Naive thymus-derived CD4-positive, alpha-beta T cell (primary cell): ENCODE measurements around the gene TCP11X1. TPM values are rescaled to one million over a fixed set of nuclear protein-coding genes. Genes with fewer than 3 reads are reported as not detected.
"Not testable (repeated sequence)": the region's sequence is repeated elsewhere in the genome, so short reads cannot be mapped to it uniquely, and the experiment has no call there.

Experiments
- ATAC-seq: fragments of 150-1000 bp; cut with Tn5 transposase; 2 replicates; pipeline ENCODE4 v1.10.0; 2021; ENCODE audit warnings: mild to moderate bottlenecking, moderate library complexity
- CTCF ChIA-PET: fragments of 350-600 bp; sonication (Branson Sonifier 250); formaldehyde crosslinking; loops from one replicate; lab custom pipeline; 2021; ENCODE audit warnings: antibody characterized with exemption; lab: Charles Lee
- POLR2A ChIA-PET: fragments of 350-600 bp; sonication (Branson Sonifier 250); formaldehyde crosslinking; loops from one replicate; lab custom pipeline; 2021; ENCODE audit warnings: antibody characterized with exemption, inconsistent platforms; lab: Charles Lee
- DNase-seq, 9 donors: peaks; one replicate each; pipeline versions ENCODE4 v3.0.0 to v3.0.0-alpha.2; 2020 to 2022; ENCODE audit warnings: mixed read lengths in 1 of 9
- H3K27ac ChIP-seq: one replicate; pipeline ENCODE4 v1.7.0; 2013; ENCODE audit warnings: mild to moderate bottlenecking, low read depth, low read length, moderate library complexity
- H3K27me3 ChIP-seq, 2 donors: one replicate each; pipeline ENCODE4 v1.7.0; 2013; ENCODE audit warnings: low read length in 2 of 2, mild to moderate bottlenecking in 2 of 2, moderate library complexity in 2 of 2; ENCODE audit not compliant: control insufficient read depth in 2 of 2, insufficient read depth in 2 of 2
- H3K36me3 ChIP-seq, 3 experiments: 1 replicate in 2 of 3; 2 replicates in 1 of 3; pipeline ENCODE4 v1.7.0; 2013; ENCODE audit warnings: low read length in 3 of 3, mild to moderate bottlenecking in 3 of 3, moderate library complexity in 1 of 3; ENCODE audit not compliant: insufficient read depth in 3 of 3, control insufficient read depth in 2 of 3
- H3K4me1 ChIP-seq, 2 donors: one replicate each; pipeline ENCODE4 v1.7.0; 2013; ENCODE audit warnings: low read length in 2 of 2, mild to moderate bottlenecking in 2 of 2, moderate library complexity in 1 of 2; ENCODE audit not compliant: control insufficient read depth in 2 of 2, insufficient read depth in 2 of 2
- H3K4me3 ChIP-seq: 2 replicates; pipeline ENCODE4 v1.7.0; 2013; ENCODE audit warnings: mild to moderate bottlenecking, low read length
- H3K9me3 ChIP-seq, 3 experiments: 1 replicate in 2 of 3; 2 replicates in 1 of 3; pipeline ENCODE4 v1.7.0; 2013; ENCODE audit warnings: low read length in 3 of 3; ENCODE audit not compliant: control insufficient read depth in 2 of 3
- H3K27ac Mint-ChIP-seq, 9 donors: one replicate each; pipeline ENCODE4 v1.8.0; 2020 to 2022; ENCODE audit warnings: mixed read lengths in 9 of 9, mild to moderate bottlenecking in 8 of 9, moderate library complexity in 5 of 9, inconsistent platforms in 2 of 9
- H3K27me3 Mint-ChIP-seq, 5 donors: one replicate each; pipeline ENCODE4 v1.8.0; 2021 to 2022; ENCODE audit warnings: mixed read lengths in 5 of 5, mild to moderate bottlenecking in 1 of 5
- H3K36me3 Mint-ChIP-seq, 5 donors: one replicate each; pipeline ENCODE4 v1.8.0; 2020 to 2022; ENCODE audit warnings: mixed read lengths in 5 of 5, mild to moderate bottlenecking in 3 of 5, inconsistent platforms in 1 of 5
- H3K4me1 Mint-ChIP-seq, 7 donors: one replicate each; pipeline ENCODE4 v1.8.0; 2020 to 2022; ENCODE audit warnings: mixed read lengths in 7 of 7, mild to moderate bottlenecking in 3 of 7, inconsistent platforms in 1 of 7
- H3K4me3 Mint-ChIP-seq, 10 donors: one replicate each; pipeline ENCODE4 v1.8.0; 2020 to 2022; ENCODE audit warnings: mild to moderate bottlenecking in 10 of 10, mixed read lengths in 10 of 10, moderate library complexity in 6 of 10, inconsistent platforms in 2 of 10
- H3K9me3 Mint-ChIP-seq, 11 donors: one replicate each; pipeline ENCODE4 v1.8.0; 2020 to 2022; ENCODE audit warnings: mixed read lengths in 11 of 11, mild to moderate bottlenecking in 4 of 11, inconsistent platforms in 1 of 11, moderate library complexity in 1 of 11
- intact Hi-C, 2 donors: fragments of 100-400 bp; cut with micrococcal nuclease; formaldehyde crosslinking; loops; one replicate each; pipeline ENCODE4 v1.15.1; 2023
- polyA plus RNA-seq, 2 donors: library from polyadenylated mRNA; unstranded; fragments of 300-500 nt; fragmentation: Illumina TruSeq; gene quantifications; one replicate each; pipeline ENCODE4 v1.2.3, GENCODE V29; 2021
- total RNA-seq, 6 experiments: library from RNA in 5 of 6; stranded (reverse) in 5 of 6; gene quantifications; 1 replicate in 5 of 6; 2 replicates in 1 of 6; pipeline ENCODE4 v1.2.3 and lab custom pipeline; 2021 to 2026

The TCP11X1 gene
- total RNA-seq (not detected), polyA plus RNA-seq (not detected), total RNA-seq (lab: John Stamatoyannopoulos, UW) (not detected)

DNA sequence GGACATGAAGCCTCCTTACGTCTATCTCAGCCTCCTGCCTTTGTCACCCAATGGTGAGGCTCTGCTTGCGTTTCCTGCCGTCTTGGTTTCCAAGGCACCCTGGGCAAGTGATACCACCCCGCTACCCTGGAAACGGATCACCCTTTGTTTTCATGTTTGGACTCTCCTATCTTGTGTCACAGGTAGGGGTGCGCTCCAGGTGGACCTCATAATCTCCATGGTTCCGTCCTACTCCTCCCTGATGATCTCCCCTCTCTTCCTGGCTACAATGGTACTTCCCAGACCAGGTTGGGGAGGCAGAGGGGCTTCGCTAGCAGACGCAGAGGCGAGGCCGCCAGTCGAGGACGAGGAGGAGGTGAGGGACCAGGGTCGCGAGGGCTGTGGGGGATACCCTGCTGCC, at the start of gene TCP11X1:
Gene TCP11X1, plus strand, starts transcription at position 316 of the 400 bp plus-strand sequence.
- H3K4me1 ChIP-seq, intact Hi-C loops, H3K27me3 Mint-ChIP-seq, H3K27ac Mint-ChIP-seq, H3K36me3 ChIP-seq, H3K4me1 Mint-ChIP-seq, H3K9me3 ChIP-seq, H3K9me3 Mint-ChIP-seq, H3K4me3 Mint-ChIP-seq, H3K36me3 Mint-ChIP-seq, CTCF ChIA-PET, H3K4me3 ChIP-seq, ATAC-seq, POLR2A ChIA-PET, H3K27ac ChIP-seq, DNase-seq, H3K27me3 ChIP-seq: not testable (repeated sequence)

DNA sequence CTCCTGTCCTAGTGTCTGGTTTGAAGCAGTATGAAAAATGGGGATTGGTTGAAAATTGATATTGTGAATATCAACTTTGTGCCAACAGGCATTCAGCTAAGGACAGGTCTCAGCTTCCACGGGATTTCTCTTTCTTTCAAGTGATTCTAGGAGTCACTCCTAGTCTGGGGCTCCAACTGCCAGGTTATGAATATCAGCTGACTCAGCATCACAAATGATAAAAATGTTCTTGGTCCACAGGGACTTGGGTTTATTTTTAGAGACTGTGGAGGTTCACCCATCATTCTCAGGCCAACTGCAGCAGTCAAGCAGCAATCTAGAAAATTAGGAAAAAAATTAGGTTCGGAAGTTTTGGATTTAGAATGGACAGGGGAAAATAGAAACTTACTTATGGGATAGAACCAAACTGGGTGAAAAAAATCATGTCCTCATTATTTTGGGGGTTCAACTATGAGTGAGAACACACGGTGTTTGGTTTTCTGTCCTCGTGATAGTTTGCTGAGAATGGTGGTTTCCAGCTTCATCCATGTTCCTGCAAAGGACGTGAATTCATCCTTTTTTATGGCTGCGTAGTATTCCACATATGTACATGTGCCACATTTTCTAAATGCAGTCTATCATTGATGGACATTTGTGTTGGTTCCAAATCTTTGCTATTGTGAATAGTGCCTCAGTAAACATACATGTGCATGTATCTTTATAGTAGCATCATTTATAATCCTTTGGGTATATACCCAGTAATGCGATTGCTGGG, 29.0 kb upstream of the TCP11X1 start:
- ChIA-PET CTCF (no interaction called here), POLR2A (no interaction called here)
- Mint-ChIP-seq H3K4me3 (no peak overlapping the region), H3K27ac (no peak overlapping the region), H3K9me3 (peaks cover 0 to 14% (median 9%) of the 10 kb centered on the region in 11 donors), H3K27me3 (peaks cover 0 to 5% (median 3%) of the 10 kb centered on the region in 5 donors), H3K36me3 (peaks cover 0 to 3% (median 0%) of the 10 kb centered on the region in 5 donors), H3K4me1 (no peaks in the 10 kb centered on the region)
- Histone ChIP-seq H3K4me3 (no peak overlapping the region), H3K27ac (no peak overlapping the region), H3K9me3 (no peaks in the 10 kb centered on the region), H3K27me3 (no peaks in the 10 kb centered on the region), H3K4me1 (no peaks in the 10 kb centered on the region), H3K36me3 (no peaks in the 10 kb centered on the region)
- ATAC-seq (no peak), DNase-seq (no peak)
- intact Hi-C loops = no loop called here

DNA sequence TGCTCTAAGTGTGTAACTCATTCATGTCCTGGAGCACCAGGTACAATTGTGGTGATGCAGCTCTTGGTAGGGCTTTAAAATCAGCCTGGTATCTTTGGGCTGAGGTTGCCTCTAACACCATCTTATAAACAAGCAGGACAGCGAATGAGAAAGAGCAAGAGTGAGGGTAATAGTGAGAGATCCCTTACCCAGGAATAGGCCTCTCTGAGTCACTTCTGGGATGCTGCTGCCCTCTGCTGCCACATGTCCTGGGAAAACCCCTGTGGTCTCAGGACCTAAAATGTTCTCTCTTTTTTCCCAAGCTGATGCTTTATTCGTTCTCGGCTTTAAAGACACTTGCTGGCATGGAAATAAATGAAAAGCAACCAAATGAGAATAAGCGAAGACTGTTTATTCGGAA, 7.2 kb upstream of the TCP11X1 start:
- H3K9me3 ChIP-seq, POLR2A ChIA-PET, H3K9me3 Mint-ChIP-seq, DNase-seq, H3K36me3 ChIP-seq, H3K4me3 ChIP-seq, H3K36me3 Mint-ChIP-seq, H3K27me3 ChIP-seq, ATAC-seq, CTCF ChIA-PET, H3K4me1 Mint-ChIP-seq, H3K27ac Mint-ChIP-seq, H3K4me1 ChIP-seq, H3K27me3 Mint-ChIP-seq, intact Hi-C loops, H3K27ac ChIP-seq, H3K4me3 Mint-ChIP-seq: not testable (repeated sequence)

DNA sequence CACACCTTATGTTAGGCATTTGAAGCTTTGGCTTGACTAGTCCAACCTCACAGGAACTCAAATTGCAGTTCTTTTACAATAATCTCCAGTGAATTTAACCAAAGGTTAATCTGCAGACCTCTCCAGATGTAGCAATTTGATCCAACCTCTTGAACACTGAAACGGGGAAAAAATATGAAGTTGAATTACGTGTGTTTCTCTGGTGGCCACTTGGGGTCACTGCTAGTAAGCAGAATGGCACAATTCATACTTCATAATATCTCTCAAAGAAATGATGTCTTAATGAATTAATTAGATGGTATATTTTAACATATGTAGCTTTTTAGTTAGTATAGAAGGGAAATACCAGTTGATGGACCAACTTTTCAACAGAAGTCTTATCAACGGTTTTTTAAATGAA, 1.4 kb downstream of the TCP11X1 start:
- DNase-seq, intact Hi-C loops, H3K27ac Mint-ChIP-seq, POLR2A ChIA-PET, H3K36me3 Mint-ChIP-seq, H3K4me1 ChIP-seq, H3K27me3 Mint-ChIP-seq, H3K4me1 Mint-ChIP-seq, H3K36me3 ChIP-seq, H3K9me3 Mint-ChIP-seq, ATAC-seq, H3K4me3 Mint-ChIP-seq, H3K9me3 ChIP-seq, H3K27ac ChIP-seq, H3K27me3 ChIP-seq, H3K4me3 ChIP-seq, CTCF ChIA-PET: not testable (repeated sequence)

DNA sequence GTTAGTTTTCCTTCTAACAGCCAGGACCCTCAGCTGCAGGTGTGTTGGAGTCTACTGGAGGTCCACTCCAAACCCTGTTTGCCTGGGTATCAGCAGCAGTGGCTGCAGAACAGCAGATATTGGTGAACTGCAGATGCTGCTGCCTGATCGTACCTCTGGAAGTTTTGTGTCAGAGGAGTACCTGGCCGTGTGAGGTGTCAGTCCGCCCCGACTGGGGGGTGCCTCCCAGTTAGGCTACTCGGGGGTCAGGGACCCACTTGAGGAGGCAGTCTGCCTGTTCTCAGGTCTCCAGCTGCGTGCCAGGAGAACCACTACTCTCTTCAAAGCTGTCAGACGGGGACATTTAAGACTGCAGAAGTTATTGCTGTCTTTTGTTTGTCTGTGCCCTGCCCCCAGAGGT, 20.6 kb downstream of the TCP11X1 start:
- H3K4me3 Mint-ChIP-seq, H3K27me3 Mint-ChIP-seq, H3K4me3 ChIP-seq, H3K9me3 Mint-ChIP-seq, intact Hi-C loops, POLR2A ChIA-PET, H3K27ac Mint-ChIP-seq, H3K27me3 ChIP-seq, H3K36me3 Mint-ChIP-seq, CTCF ChIA-PET, H3K36me3 ChIP-seq, ATAC-seq, H3K4me1 ChIP-seq, H3K27ac ChIP-seq, H3K9me3 ChIP-seq, DNase-seq, H3K4me1 Mint-ChIP-seq: not testable (repeated sequence)

DNA sequence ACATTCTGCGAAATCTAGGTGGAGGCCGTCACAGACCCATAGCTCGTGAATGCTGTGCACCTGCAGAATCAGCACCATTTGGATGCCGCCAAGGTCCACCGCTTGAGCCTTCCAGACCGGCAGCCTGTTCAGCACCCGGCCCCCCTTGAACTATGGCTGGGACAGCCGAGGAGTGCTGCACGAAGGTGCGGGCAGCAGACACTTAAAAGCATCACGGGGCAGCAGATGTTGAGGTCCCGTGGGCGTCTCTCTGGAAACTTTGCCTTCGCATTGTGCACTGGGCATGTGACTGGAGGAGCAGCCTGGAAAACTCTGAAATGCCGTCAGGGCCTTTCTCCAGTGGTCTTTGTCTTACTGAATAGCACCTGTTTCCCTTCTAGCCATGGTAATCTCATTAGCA, 25.2 kb downstream of the TCP11X1 start:
- H3K4me3 Mint-ChIP-seq, intact Hi-C loops: not testable (repeated sequence)

DNA sequence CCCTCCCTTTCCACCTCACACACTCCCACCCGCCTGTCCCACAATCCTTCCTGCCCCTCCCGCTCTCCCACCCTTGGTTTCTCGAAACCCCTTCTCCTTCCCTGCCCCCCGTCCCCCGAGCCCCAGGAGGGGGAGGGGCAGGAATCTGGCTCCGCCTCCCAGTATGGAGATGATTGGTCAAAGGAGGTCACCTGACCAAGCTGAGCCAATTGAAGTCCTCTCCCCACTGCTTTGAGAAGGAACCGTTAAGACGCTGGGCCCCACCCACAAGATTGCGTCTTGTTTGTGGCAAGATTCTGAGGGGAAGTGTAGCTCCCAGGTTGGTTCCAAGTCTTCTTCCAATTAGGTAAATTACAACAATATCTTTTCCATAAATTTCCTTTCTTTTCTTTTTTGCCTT, 31.8 kb downstream of the TCP11X1 start, which contains the start of gene NXF2:
Gene NXF2, plus strand, starts transcription at position 275 of the 400 bp plus-strand sequence. CDS start 59,912 bp downstream, outside the sequence.
- H3K27ac Mint-ChIP-seq, ATAC-seq, H3K27me3 ChIP-seq, H3K4me1 ChIP-seq, H3K4me3 ChIP-seq, H3K27ac ChIP-seq, H3K9me3 Mint-ChIP-seq, H3K36me3 ChIP-seq, H3K36me3 Mint-ChIP-seq, H3K4me3 Mint-ChIP-seq, H3K4me1 Mint-ChIP-seq, DNase-seq, CTCF ChIA-PET, POLR2A ChIA-PET, intact Hi-C loops, H3K27me3 Mint-ChIP-seq, H3K9me3 ChIP-seq: not testable (repeated sequence)

More for the DNA sequence above, 25.2 kb downstream of the TCP11X1 start:
- H3K4me1 ChIP-seq, H3K27me3 ChIP-seq, H3K4me3 ChIP-seq, POLR2A ChIA-PET, H3K4me1 Mint-ChIP-seq, H3K9me3 Mint-ChIP-seq, H3K27ac ChIP-seq, DNase-seq, H3K27ac Mint-ChIP-seq, CTCF ChIA-PET, ATAC-seq, H3K36me3 ChIP-seq, H3K27me3 Mint-ChIP-seq, H3K36me3 Mint-ChIP-seq, H3K9me3 ChIP-seq: not testable (repeated sequence)
